ENCODE data around the gene RAB40A.
"Not testable (repeated sequence)": the region's sequence is repeated elsewhere in the genome, so short reads cannot be mapped to it uniquely, and the experiment has no call there.

Gene RAB40A

DNA sequence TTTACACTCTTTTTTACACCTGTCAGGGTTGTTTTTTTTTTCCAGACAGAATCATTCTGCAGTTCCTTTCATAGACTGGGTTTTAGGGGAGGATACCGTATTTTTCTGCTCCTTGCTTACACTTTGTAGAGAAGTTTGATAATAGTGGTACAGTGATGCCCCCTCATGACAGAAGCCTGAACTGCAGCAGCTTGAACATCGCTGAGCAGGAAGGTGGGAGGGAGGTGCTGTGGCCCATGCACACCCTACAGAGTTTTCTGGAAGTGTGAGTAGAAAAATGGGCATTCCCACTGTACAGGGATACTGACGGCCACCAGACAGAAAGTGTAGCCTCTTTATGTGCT, 54.5 kb downstream of the RAB40A start:
- Histone ChIP-seq H3K4me3 (peak overlapping the region; percentile 34), H3K27ac (no peak overlapping the region)
- TF ChIP-seq, protein P1, sequence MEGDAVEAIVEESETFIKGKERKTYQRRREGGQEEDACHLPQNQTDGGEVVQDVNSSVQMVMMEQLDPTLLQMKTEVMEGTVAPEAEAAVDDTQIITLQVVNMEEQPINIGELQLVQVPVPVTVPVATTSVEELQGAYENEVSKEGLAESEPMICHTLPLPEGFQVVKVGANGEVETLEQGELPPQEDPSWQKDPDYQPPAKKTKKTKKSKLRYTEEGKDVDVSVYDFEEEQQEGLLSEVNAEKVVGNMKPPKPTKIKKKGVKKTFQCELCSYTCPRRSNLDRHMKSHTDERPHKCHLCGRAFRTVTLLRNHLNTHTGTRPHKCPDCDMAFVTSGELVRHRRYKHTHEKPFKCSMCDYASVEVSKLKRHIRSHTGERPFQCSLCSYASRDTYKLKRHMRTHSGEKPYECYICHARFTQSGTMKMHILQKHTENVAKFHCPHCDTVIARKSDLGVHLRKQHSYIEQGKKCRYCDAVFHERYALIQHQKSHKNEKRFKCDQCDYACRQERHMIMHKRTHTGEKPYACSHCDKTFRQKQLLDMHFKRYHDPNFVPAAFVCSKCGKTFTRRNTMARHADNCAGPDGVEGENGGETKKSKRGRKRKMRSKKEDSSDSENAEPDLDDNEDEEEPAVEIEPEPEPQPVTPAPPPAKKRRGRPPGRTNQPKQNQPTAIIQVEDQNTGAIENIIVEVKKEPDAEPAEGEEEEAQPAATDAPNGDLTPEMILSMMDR (IDR thresholded peaks at IDR 0.05), result no peak
- DNase-seq (ENCODE audit: low spot score), result peak; percentile 72

GRCh38 chrX:103464072-103464773, 55.1 kb downstream of the RAB40A start:
- TF ChIP-seq, protein P1 (IDR thresholded peaks at IDR 0.05), result no peak
- H3K27ac ChIP-seq, result no peak overlapping the region
- peak overlapping the region; percentile 34 for H3K4me3 ChIP-seq
- DNase-seq (ENCODE audit: low spot score), result no peak

DNA sequence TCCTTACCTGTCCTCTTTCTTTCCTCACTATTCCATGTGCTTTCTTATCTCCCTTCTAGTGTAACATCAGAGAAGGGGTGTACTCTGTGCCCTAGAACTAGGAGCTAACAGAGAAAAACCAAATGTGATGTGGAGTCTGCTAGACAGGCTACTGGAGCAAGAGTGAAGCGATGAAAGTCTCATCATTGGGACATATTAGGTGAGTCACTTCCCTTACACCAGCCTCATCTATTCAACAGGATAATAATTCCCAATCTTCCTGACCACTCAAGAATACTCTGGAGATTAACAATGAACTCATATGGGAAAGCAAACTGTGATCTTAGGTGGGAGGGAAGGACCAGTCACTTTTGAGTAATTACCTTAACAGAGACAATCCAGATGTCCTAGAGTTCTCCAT, 58.1 kb downstream of the RAB40A start:
- TF ChIP-seq, protein P1 (IDR thresholded peaks at IDR 0.05), result no peak
- no peak for DNase-seq (ENCODE audit: low spot score)
- Histone ChIP-seq H3K27ac (no peak overlapping the region), H3K4me3 (no peak overlapping the region)

DNA sequence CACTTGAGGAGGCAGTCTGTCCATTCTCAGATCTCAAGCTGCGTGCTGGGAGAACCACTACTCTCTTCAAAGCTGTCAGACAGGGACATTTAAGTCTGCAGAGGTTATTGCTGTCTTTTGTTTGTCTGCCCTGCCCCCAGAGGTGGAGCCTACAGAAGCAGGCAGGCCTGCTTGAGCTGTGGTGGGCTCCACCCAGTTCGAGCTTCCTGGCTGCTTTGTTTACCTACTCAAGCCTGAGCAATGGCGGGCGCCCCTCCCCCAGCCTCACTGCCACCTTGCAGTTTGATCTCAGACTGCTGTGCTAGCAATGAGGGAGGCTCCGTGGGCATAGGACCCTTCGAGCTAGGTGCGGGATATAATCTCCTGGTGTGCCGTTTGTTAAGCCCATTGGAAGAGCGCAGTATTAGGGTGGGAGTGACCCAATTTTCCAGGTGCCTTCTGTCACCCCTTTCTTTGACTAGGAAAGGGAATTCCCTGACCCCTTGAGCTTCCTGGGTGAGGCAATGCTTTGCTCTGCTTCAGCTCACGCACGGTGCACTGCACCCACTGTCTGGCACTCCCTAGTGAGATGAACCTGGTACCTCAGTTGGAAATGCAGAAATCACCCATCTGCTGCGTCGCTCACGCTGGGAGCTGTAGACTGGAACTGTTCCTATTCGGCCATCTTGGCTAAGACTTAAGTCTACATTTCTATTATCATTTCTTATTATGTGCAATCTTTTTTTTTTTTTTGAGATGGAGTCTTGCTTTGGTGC, 59.1 kb downstream of the RAB40A start:
- not testable (repeated sequence) for H3K4me3 ChIP-seq; H3K27ac ChIP-seq; DNase-seq (ENCODE audit: low spot score)

- no peak for DNase-seq (ENCODE audit: low spot score)
- H3K27ac ChIP-seq, result no peak overlapping the region
- no peak overlapping the region for H3K4me3 ChIP-seq
- TF ChIP-seq, protein P1 (IDR thresholded peaks at IDR 0.05), result no peak
Observed at GRCh38 chrX:103453655-103454054, 65.6 kb downstream of the RAB40A start.

Data from coronary artery (tissue), 2 donors.